HG03097 (cell line): ENCODE measurements around the gene EID2B.

Experiments
- ATAC-seq: cut with Tn5 transposase; IDR thresholded peaks from one replicate; pipeline ENCODE4 v1.9.1; 2021; ENCODE audit not compliant: unreplicated experiment, low FRiP score

EID2B gene

DNA sequence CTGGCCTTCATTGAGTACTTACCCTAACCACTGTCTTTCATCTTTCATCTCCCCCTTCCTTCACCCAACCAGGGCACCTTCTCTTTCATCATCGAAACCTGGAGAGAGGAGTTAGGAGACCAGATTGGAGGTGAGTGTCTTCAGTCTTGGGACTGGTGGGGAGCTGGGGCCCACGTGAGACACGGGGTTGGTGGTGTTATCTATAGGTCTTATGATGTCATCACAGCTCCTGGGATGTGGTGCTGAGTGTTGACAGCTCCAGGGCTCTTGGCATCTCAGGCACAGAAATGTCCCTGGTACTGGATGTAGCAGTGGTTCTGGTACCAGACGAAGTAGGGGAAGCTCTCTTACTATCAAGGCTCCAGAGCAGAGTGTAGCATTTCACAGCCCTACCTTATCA, 32.1 kb downstream of the EID2B start:
- no peak for ATAC-seq

GRCh38 chr19:39499932-39500331, 32.7 kb downstream of the EID2B start:
- ATAC-seq, result no peak

DNA sequence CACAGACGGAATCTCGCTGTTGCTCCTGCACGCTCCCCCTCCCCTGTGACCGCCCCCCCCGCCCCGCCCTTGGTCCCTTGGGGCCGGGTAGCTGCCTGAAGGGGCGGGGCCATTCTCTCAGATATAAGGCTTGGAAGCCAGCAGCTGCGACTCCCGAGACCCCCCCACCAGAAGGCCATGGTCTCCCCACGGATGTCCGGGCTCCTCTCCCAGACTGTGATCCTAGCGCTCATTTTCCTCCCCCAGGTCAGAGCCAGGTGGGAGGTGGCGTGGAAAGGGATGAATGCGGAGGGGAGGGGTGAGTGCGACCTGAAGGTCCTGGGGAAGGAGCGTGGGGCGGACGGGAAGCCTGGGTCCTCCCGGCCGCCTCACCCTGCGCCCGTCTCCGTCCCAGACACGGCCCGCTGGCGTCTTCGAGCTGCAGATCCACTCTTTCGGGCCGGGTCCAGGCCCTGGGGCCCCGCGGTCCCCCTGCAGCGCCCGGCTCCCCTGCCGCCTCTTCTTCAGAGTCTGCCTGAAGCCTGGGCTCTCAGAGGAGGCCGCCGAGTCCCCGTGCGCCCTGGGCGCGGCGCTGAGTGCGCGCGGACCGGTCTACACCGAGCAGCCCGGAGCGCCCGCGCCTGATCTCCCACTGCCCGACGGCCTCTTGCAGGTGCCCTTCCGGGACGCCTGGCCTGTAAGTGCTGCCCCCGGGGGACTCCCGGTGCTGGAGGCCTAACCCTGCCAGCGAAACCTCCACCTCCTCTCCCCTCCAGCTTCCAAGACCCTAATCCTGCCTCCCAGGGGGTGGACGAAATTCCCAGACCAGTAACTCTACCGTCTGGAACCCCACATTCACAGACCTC, 33.6 kb downstream of the EID2B start, which contains the start of gene DLL3:
TSS of gene DLL3 (plus strand) at position 150 of the 845 bp plus-strand sequence. CDS start at position 178, 28 bp downstream.
- ATAC-seq, result no peak

DNA sequence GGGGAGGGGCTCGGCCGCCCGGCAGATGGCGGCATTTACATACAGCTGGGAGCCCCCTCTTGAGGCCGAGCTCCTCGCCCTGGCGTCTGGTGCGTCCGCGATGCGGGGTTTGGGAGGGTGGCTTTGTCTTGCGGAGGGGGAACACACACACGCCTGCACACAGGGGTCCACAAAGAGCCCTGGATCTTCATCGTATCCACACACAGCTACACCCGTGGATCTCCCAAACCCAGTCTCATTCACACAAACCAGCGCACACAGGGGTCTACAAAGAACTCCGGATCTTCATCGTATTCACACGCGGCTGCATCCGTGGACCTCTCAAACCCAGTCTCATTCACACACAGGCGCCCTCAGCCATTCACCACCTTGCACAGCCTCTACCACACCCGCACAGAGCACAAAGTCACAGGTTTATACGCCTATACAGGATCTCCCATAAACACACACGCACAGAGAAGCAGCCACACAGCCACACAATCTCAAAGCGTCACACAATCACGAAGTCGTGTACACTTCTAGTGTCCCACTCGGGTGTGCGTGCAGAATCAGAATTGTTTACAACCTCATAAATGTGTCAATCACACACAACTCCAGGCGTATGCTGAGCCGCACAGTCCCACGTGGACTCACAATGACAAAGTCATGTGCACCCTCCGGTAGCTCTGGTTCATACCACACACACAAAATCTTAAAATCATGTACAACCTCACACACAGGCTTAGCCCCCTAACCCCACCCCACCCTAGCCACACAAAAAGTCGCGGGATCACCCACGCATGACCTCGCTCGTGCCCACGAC, 34.5 kb downstream of the EID2B start:
- ATAC-seq, result no peak

DNA sequence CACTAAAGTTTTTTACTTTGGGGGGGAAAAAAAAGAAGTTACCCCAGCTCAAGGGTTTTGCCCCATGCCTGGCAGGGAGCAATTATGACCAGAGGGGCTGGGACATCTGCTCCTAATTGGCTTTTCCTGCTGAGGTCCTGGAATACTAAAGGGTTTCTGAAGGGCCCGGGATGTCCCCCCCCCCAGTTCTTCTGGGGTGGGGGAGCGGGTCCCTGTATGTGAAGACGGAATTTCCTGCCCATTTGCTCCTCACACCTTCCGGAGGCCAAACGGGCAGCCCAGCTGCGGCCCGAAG, 35.0 kb downstream of the EID2B start:
- no peak for ATAC-seq

- ATAC-seq, result no peak
These were observed 36.6 kb downstream of the EID2B start for GRCh38 chr19:39496063-39496462.

DNA sequence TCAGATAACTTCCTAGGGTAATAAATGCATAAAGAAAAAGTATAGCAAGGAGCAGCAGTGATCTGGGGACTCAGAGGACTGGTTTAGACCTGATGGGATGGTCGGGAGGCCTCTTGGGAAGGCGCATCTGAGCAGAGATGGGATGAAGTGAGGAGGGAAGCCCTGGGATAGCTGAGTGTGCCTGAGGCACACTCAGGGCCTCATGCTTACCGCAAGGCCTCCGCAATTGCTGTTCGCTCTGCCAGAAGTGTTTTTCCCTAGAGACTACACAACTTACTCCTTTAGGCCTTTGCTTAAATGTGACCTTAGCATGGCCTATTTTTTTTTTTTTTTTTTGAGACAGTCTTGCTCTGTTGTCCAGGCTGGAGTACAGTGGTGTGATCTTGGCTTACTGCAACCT, 38.0 kb downstream of the EID2B start:
- ATAC-seq, result no peak

DNA sequence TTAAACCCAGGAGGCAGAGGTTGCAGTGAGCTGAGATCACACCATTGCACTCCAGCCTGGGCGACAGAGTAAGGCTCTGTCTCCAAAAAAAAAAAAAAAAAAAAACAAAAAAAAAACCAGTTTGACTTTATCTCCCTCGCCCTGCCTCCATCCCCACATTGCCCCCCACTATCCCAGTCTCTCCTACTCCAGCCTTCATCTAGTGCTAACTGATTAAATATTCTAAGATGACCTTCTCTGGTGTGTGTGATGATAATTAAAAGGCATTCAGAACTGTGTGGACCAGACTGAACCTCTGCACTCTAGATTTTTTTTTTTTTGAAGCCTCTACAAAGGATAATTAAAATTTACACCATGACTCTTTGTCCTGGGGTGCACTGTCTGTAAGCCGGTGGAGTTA, 39.9 kb downstream of the EID2B start:
- ATAC-seq, result no peak

GRCh38 chr19:39492225-39492624, 40.4 kb downstream of the EID2B start:
- no peak for ATAC-seq

GRCh38 chr19:39489756-39490155, 42.9 kb downstream of the EID2B start:
- ATAC-seq, result no peak

- ATAC-seq, result no peak
These were observed 49.5 kb downstream of the EID2B start for GRCh38 chr19:39483141-39483540.

GRCh38 chr19:39481676-39482075, 51.0 kb downstream of the EID2B start:
- ATAC-seq, result no peak

- no peak for ATAC-seq
These were observed 51.5 kb downstream of the EID2B start for GRCh38 chr19:39481229-39481545.
